CD4-positive, alpha-beta T cell (primary cell): Measurements from ENCODE around the gene ZNF780A. TPM values are rescaled to one million over a fixed set of nuclear protein-coding genes. Genes with fewer than 3 reads are reported as not detected.

Experiments used
- ATAC-seq: fragments of 200-7000 bp; cut with Tn5 transposase; one replicate; pipeline ENCODE4 v1.10.0; 2022; ENCODE audit warnings: mild to moderate bottlenecking; ENCODE audit not compliant: poor library complexity
- CTCF ChIA-PET: fragments of 350-600 bp; sonication (Branson Sonifier 250); formaldehyde crosslinking; loops from one replicate; lab custom pipeline; 2021; ENCODE audit warnings: antibody characterized with exemption, inconsistent platforms; lab: Charles Lee
- POLR2A ChIA-PET: fragments of 350-600 bp; sonication (Branson Sonifier 250); formaldehyde crosslinking; loops from one replicate; lab custom pipeline; 2021; ENCODE audit warnings: antibody characterized with exemption, inconsistent platforms; lab: Charles Lee
- DNase-seq, 14 experiments: peaks; one replicate each; pipeline ENCODE4 v3.0.0-alpha.2; 2013 to 2020; ENCODE audit warnings: mixed read lengths in 2 of 14
- H3K27ac ChIP-seq, 2 donors: one replicate each; pipeline versions ENCODE4 v1.5.1 to v1.7.0; 2013; ENCODE audit warnings: low read length in 2 of 2, low read depth in 1 of 2, mild to moderate bottlenecking in 1 of 2
- H3K27me3 ChIP-seq, 2 experiments: 1 replicate in 1 of 2; 2 replicates in 1 of 2; pipeline versions ENCODE4 v1.6.1 to v1.7.0; 2013; ENCODE audit warnings: low read length in 2 of 2, control low read depth in 1 of 2, mild to moderate bottlenecking in 1 of 2, moderate library complexity in 1 of 2; ENCODE audit not compliant: insufficient read depth in 2 of 2, control insufficient read depth in 1 of 2
- H3K36me3 ChIP-seq: one replicate; pipeline ENCODE4 v1.6.1; 2013; ENCODE audit warnings: low read length, control low read depth; ENCODE audit not compliant: insufficient read depth
- H3K4me1 ChIP-seq: one replicate; pipeline ENCODE4 v1.6.1; 2013; ENCODE audit warnings: low read length, control low read depth; ENCODE audit not compliant: insufficient read depth
- H3K4me3 ChIP-seq: one replicate; pipeline ENCODE4 v1.5.1; 2013; ENCODE audit warnings: mild to moderate bottlenecking, low read length, moderate library complexity
- H3K9me3 ChIP-seq, 2 experiments: 1 replicate in 1 of 2; 2 replicates in 1 of 2; pipeline versions ENCODE4 v1.6.1 to v1.7.0; 2013; ENCODE audit warnings: low read length in 2 of 2, mild to moderate bottlenecking in 2 of 2, control low read depth in 1 of 2, moderate library complexity in 1 of 2; ENCODE audit not compliant: control insufficient read depth in 1 of 2, insufficient read depth in 1 of 2
- H3K27ac Mint-ChIP-seq: one replicate; pipeline ENCODE4 v1.8.0; 2020; ENCODE audit warnings: mixed read lengths
- H3K27me3 Mint-ChIP-seq: one replicate; pipeline ENCODE4 v1.8.0; 2021; ENCODE audit warnings: mixed read lengths
- H3K36me3 Mint-ChIP-seq: one replicate; pipeline ENCODE4 v1.8.0; 2021; ENCODE audit warnings: low read depth, mixed read lengths
- H3K4me1 Mint-ChIP-seq: one replicate; pipeline ENCODE4 v1.8.0; 2021; ENCODE audit warnings: low read depth, mixed read lengths
- H3K4me3 Mint-ChIP-seq: one replicate; pipeline ENCODE4 v1.8.0; 2020; ENCODE audit warnings: mild to moderate bottlenecking, mixed read lengths
- H3K9me3 Mint-ChIP-seq: one replicate; pipeline ENCODE4 v1.8.0; 2020; ENCODE audit warnings: mixed read lengths
- intact Hi-C, 2 experiments: fragments of 100-400 bp; cut with DNase I in 1 of 2; cut with micrococcal nuclease in 1 of 2; formaldehyde crosslinking; loops; one replicate each; pipeline versions ENCODE4 v1.15.1 to v1.9.0; 2023 to 2025; cut with DNase I, micrococcal nuclease
- total RNA-seq, 174 experiments: library from RNA in 2 of 174; stranded (reverse) in 2 of 174; gene quantifications; one replicate each; pipeline ENCODE4 v1.2.3 and lab custom pipeline; 2021 to 2026
- TF ChIP-seq, protein P1 (sequence below): fragments of 200-600 bp; IDR thresholded peaks from one replicate; pipeline ENCODE4 v1.8.0; 2022; ENCODE audit warnings: antibody characterized with exemption, mild to moderate bottlenecking

Gene ZNF780A
- total RNA-seq, 2 experiments from 2014 or later = 9.7 to 10.6 TPM

DNA sequence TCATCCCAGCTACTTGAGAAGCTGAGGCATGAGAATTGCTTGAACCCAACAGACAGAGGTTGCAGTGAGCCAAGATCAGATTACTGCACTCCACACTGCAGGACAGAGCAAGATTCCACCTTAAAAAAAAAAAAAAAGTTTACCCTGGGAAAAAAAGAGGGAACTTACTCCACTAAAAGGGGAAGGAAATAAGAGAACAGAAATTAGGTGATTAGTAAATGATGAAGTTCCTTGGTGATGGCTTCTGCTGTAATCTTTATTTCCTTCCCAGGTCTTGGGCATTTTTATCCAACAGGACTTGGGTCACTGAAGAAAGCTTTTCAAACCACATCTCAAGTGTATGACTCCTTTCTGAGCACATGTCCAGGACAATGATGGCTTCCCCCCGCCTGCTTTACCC, 9.3 kb downstream of the ZNF780A start:
- peaks cover 4% of the 10 kb centered on the region for H3K4me1 Mint-ChIP-seq
- POLR2A ChIA-PET = no interaction called here
- H3K27ac Mint-ChIP-seq = no peak overlapping the region
- no peaks in the 10 kb centered on the region for H3K27me3 Mint-ChIP-seq
- DNase-seq (no peak), ATAC-seq (no peak)
- H3K4me3 Mint-ChIP-seq = no peak overlapping the region
- H3K9me3 Mint-ChIP-seq = peaks cover 27% of the 10 kb centered on the region
- TF ChIP-seq, protein P1, sequence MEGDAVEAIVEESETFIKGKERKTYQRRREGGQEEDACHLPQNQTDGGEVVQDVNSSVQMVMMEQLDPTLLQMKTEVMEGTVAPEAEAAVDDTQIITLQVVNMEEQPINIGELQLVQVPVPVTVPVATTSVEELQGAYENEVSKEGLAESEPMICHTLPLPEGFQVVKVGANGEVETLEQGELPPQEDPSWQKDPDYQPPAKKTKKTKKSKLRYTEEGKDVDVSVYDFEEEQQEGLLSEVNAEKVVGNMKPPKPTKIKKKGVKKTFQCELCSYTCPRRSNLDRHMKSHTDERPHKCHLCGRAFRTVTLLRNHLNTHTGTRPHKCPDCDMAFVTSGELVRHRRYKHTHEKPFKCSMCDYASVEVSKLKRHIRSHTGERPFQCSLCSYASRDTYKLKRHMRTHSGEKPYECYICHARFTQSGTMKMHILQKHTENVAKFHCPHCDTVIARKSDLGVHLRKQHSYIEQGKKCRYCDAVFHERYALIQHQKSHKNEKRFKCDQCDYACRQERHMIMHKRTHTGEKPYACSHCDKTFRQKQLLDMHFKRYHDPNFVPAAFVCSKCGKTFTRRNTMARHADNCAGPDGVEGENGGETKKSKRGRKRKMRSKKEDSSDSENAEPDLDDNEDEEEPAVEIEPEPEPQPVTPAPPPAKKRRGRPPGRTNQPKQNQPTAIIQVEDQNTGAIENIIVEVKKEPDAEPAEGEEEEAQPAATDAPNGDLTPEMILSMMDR = no peak
- no peaks in the 10 kb centered on the region for H3K27me3 ChIP-seq
- peaks cover 6 to 34% of the 10 kb centered on the region in 2 experiments for H3K9me3 ChIP-seq
- CTCF ChIA-PET = no interaction called here
- peaks cover 89% of the 10 kb centered on the region for H3K36me3 Mint-ChIP-seq
- H3K36me3 ChIP-seq = peaks cover 86% of the 10 kb centered on the region
- no peak overlapping the region for H3K27ac ChIP-seq
- H3K4me1 ChIP-seq = no peaks in the 10 kb centered on the region
- H3K4me3 ChIP-seq = no peak overlapping the region
- intact Hi-C loops = no loop called here

DNA sequence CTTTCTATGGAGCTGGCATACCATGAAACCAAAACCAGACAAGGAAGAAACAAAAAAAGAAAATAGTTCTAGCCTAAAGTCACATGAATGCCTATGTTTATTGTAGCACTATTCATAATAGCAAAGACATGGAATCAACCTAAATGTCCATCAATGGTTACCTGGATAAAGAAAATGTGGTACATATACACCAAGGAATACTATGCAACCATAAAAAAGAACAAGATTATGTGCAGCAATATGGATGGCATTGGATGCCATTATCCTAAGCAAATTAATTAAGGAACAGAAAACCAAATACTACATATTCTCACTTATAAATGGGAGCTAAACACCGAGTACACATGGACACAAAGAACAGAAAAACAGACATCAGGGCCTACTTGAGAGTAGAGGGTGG, 10.5 kb downstream of the ZNF780A start:
- H3K27me3 ChIP-seq = no peaks in the 10 kb centered on the region
- TF ChIP-seq, protein P1 = no peak
- POLR2A ChIA-PET = no interaction called here
- ATAC-seq (no peak), DNase-seq (no peak)
- H3K36me3 ChIP-seq = peaks cover 97% of the 10 kb centered on the region
- H3K4me3 ChIP-seq = no peak overlapping the region
- Mint-ChIP-seq H3K27ac (no peak overlapping the region), H3K36me3 (peaks cover 96% of the 10 kb centered on the region), H3K4me1 (peaks cover 4% of the 10 kb centered on the region), H3K4me3 (no peak overlapping the region), H3K9me3 (peaks cover 30% of the 10 kb centered on the region), H3K27me3 (no peaks in the 10 kb centered on the region)
- peaks cover 7 to 45% of the 10 kb centered on the region in 2 experiments for H3K9me3 ChIP-seq
- CTCF ChIA-PET = no interaction called here
- no peak overlapping the region for H3K27ac ChIP-seq
- no peaks in the 10 kb centered on the region for H3K4me1 ChIP-seq
- intact Hi-C loops = no loop called here

DNA sequence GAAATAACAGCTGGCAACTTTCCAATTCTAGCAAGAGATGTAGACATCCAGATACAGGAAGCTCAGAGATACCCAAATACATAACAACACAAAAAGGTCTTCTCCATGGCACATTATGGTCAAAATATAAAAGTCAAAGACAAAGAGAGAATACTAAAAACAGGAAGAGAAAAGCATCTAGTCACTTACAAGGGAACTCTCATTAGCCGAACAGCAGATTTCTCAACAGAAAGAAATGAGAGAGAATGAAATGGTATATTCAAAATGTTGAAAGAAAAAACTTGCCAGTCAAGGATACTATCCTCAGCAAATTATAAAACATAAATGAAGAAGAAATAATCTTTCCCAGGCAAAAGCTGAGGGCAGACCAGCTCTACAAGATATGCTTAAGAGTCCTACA, 12.4 kb downstream of the ZNF780A start:
- no peaks in the 10 kb centered on the region for H3K27me3 ChIP-seq
- no peak overlapping the region for H3K4me3 ChIP-seq
- no peak for ATAC-seq
- peaks cover 99% of the 10 kb centered on the region for H3K36me3 ChIP-seq
- CTCF ChIA-PET = no interaction called here
- intact Hi-C loops = no loop called here
- DNase-seq = no peak
- Mint-ChIP-seq H3K27ac (no peak overlapping the region), H3K4me1 (peaks cover 4% of the 10 kb centered on the region), H3K36me3 (peaks cover 100% of the 10 kb centered on the region), H3K4me3 (no peak overlapping the region), H3K9me3 (peaks cover 35% of the 10 kb centered on the region), H3K27me3 (no peaks in the 10 kb centered on the region)
- POLR2A ChIA-PET = no interaction called here
- peaks cover 7 to 64% of the 10 kb centered on the region in 2 experiments for H3K9me3 ChIP-seq
- no peak overlapping the region for H3K27ac ChIP-seq
- TF ChIP-seq, protein P1 = no peak
- no peaks in the 10 kb centered on the region for H3K4me1 ChIP-seq
